Measurements from ENCODE around the gene FBLN2.

DNA sequence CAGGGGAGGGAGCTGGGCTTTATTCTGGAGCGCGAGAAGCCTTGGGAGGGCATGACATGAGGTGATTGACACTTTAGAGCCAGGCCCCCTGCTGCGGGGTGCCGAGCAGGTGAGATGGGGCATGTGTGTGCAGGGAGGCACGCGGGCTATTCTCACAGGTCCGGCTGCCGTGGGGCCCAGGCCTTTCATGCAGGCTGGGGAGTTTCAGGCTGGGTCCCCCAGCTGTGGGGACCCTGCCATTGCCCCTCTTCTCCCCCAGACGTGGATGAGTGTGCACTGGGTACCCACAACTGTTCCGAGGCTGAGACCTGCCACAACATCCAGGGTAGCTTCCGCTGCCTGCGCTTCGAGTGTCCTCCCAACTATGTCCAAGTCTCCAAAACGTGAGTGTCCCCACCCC lies 87.3 kb downstream of the FBLN2 start:
- TF ChIP-seq POLR2AphosphoS5 (IDR thresholded peaks at IDR 0.05; ENCODE audit: low read depth, low read length) (no peak), POLR2A (IDR thresholded peaks at IDR 0.05; ENCODE audit: borderline replicate concordance, extremely low read depth, insufficient read depth, insufficient read length) (no peak), EZH2 (IDR thresholded peaks at IDR 0.05) (no peak), ZNF274 (IDR thresholded peaks at IDR 0.05; ENCODE audit: low read depth, low read length) (no peak), YY1 (IDR thresholded peaks at IDR 0.05; ENCODE audit: extremely low read depth, insufficient replicate concordance, low read depth, low read length) (no peak), REST (IDR thresholded peaks at IDR 0.05; ENCODE audit: low read depth) (no peak), ZBTB33 (IDR thresholded peaks at IDR 0.05; ENCODE audit: extremely low read depth, insufficient replicate concordance, low read length) (no peak), RAD21 (IDR thresholded peaks at IDR 0.05; ENCODE audit: low read depth) (no peak), MAX (IDR thresholded peaks at IDR 0.05) (no peak), EZH2phosphoT487 (IDR thresholded peaks at IDR 0.05; ENCODE audit: borderline replicate concordance) (no peak), SIN3A (IDR thresholded peaks at IDR 0.05; ENCODE audit: low read depth) (no peak)
- TF ChIP-seq, protein P1, sequence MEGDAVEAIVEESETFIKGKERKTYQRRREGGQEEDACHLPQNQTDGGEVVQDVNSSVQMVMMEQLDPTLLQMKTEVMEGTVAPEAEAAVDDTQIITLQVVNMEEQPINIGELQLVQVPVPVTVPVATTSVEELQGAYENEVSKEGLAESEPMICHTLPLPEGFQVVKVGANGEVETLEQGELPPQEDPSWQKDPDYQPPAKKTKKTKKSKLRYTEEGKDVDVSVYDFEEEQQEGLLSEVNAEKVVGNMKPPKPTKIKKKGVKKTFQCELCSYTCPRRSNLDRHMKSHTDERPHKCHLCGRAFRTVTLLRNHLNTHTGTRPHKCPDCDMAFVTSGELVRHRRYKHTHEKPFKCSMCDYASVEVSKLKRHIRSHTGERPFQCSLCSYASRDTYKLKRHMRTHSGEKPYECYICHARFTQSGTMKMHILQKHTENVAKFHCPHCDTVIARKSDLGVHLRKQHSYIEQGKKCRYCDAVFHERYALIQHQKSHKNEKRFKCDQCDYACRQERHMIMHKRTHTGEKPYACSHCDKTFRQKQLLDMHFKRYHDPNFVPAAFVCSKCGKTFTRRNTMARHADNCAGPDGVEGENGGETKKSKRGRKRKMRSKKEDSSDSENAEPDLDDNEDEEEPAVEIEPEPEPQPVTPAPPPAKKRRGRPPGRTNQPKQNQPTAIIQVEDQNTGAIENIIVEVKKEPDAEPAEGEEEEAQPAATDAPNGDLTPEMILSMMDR (IDR thresholded peaks at IDR 0.05 in 2 of 3, conservative IDR thresholded peaks at IDR 0.05 in 1 of 3; ENCODE audit: borderline replicate concordance in 1 of 3, insufficient read depth in 1 of 3, low read depth in 2 of 3, low read length in 2 of 3): no peak

Measured in HCT116 (cell line).